GM12873 (cell line): Measurements from ENCODE around the gene GSTA5.

Experiments used
- CTCF ChIP-seq: IDR thresholded peaks from 2 replicates; pipeline ENCODE4 v1.5.1; 2012; ENCODE audit warnings: low read depth, mild to moderate bottlenecking, moderate library complexity, low read length, control low read depth; ENCODE audit not compliant: insufficient read depth; ENCODE audit errors: missing control alignments

GSTA5 gene

DNA sequence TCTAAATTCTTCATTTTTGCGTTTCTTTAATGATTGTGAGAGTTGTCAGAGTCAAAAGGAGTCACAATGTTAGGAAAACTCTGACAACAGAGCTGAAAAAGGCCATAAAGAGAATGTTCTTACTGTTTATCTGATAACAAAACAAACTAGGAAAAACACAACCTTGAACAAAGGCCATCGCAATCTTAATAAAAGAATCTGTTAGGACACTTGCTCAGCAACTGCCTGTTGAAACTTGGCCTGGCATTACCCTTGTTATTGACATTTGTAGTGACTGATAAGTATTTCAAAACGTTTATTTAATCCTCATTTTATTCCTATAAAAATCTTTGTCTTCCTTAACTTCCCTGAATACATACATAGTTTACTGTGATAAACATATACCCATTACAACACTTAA lies 52.7 kb downstream of the GSTA5 start:
- no peak for TF ChIP-seq CTCF

- no peak for TF ChIP-seq CTCF
Observed at GRCh38 chr6:52786249-52786956, 54.2 kb downstream of the GSTA5 start.
